GM23248 (cell line): ENCODE results near the gene BRD4. TPM values are rescaled to one million over a fixed set of nuclear protein-coding genes. Genes with fewer than 3 reads are reported as not detected.

ENCODE experiments used
- DNase-seq: peaks from one replicate; pipeline ENCODE4 v3.0.0-alpha.2; 2015
- H2AFZ ChIP-seq: fragments of 200-600 bp; sonication (generic); 2 replicates; pipeline ENCODE4 v1.6.1; 2016; ENCODE audit warnings: antibody characterized with exemption
- H3F3A ChIP-seq: fragments of 200-600 bp; sonication (generic); 2 replicates; pipeline ENCODE4 v1.6.1; 2016; ENCODE audit warnings: mild to moderate bottlenecking, antibody characterized with exemption, mixed run types; ENCODE audit not compliant: insufficient read depth
- H3K27ac ChIP-seq: fragments of 200-600 bp; sonication (generic); 2 replicates; pipeline ENCODE4 v1.5.1; 2016; ENCODE audit warnings: mild to moderate bottlenecking
- H3K27me3 ChIP-seq: fragments of 200-600 bp; sonication (generic); replicated peaks from 2 replicates; pipeline ENCODE4 v1.6.1; 2016; ENCODE audit warnings: mild to moderate bottlenecking; ENCODE audit not compliant: insufficient read depth
- H3K36me3 ChIP-seq: fragments of 200-600 bp; sonication (generic); 2 replicates; pipeline ENCODE4 v1.6.1; 2016; ENCODE audit warnings: low read depth, mild to moderate bottlenecking
- H3K4me1 ChIP-seq: fragments of 200-600 bp; sonication (generic); 2 replicates; pipeline ENCODE4 v1.6.1; 2016; ENCODE audit warnings: mild to moderate bottlenecking; ENCODE audit not compliant: insufficient read depth
- H3K4me2 ChIP-seq: fragments of 200-600 bp; sonication (generic); one replicate; pipeline ENCODE4 v1.6.1; 2016; ENCODE audit warnings: mild to moderate bottlenecking; ENCODE audit not compliant: unreplicated experiment
- H3K4me3 ChIP-seq: fragments of 200-600 bp; sonication (generic); 2 replicates; pipeline ENCODE4 v1.5.1; 2016; ENCODE audit warnings: mild to moderate bottlenecking
- H3K79me2 ChIP-seq: fragments of 200-600 bp; sonication (generic); 2 replicates; pipeline ENCODE4 v1.6.1; 2016; ENCODE audit warnings: mild to moderate bottlenecking; ENCODE audit not compliant: insufficient read depth
- H3K9ac ChIP-seq: fragments of 200-600 bp; sonication (generic); 2 replicates; pipeline ENCODE4 v1.6.1; 2016; ENCODE audit warnings: mild to moderate bottlenecking
- H3K9me2 ChIP-seq: fragments of 200-600 bp; sonication (generic); 2 replicates; pipeline ENCODE4 v1.6.1; 2016; ENCODE audit warnings: mixed run types, mild to moderate bottlenecking, moderate library complexity; ENCODE audit not compliant: insufficient read depth
- H3K9me3 ChIP-seq: fragments of 200-600 bp; sonication (generic); one replicate; pipeline ENCODE4 v1.6.1; 2017; ENCODE audit warnings: low read depth
- H4K20me1 ChIP-seq: fragments of 200-600 bp; sonication (generic); 2 replicates; pipeline ENCODE4 v1.6.0; 2016; ENCODE audit not compliant: insufficient read depth
- EZH2 ChIP-seq: fragments of 200-600 bp; sonication (generic); IDR thresholded peaks from 2 replicates; pipeline ENCODE4 v1.6.1; 2018; ENCODE audit warnings: antibody characterized with exemption, mild to moderate bottlenecking; ENCODE audit not compliant: insufficient read depth, poor library complexity, severe bottlenecking
- EZH2phosphoT487 ChIP-seq: fragments of 200-600 bp; sonication (generic); IDR thresholded peaks from 2 replicates; pipeline ENCODE4 v1.6.1; 2018; ENCODE audit warnings: antibody characterized with exemption, moderate library complexity, mild to moderate bottlenecking, low read depth; ENCODE audit not compliant: insufficient read depth
- WGBS, 2 experiments: methylation state at CpG; one replicate each; pipeline ENCODE4 v1.1.6; 2015 to 2017; ENCODE audit warnings: low lambda C conversion rate in 2 of 2, low coverage in 1 of 2; ENCODE audit errors: missing lambda C conversion rate in 2 of 2; 5-methylcytosine and 5-hydroxymethylcytosine counted together
- in situ Hi-C: fragments of 300-500 bp; cut with MboI; formaldehyde crosslinking; loops from 2 replicates; pipeline ENCODE4 v1.15.0; 2020
- polyA plus RNA-seq: library from polyadenylated mRNA; unstranded; fragments of >200 nt; fragmentation: Nextera tagmentation; extraction: Ambion mirVana; gene quantifications from 2 replicates; pipeline ENCODE4 v1.2.1, GENCODE V29; 2016
- total RNA-seq: library from RNA; depleted of rRNA; stranded (reverse); fragments of >200 nt; shearing (Covaris generic); gene quantifications from 2 replicates; pipeline ENCODE4 v1.2.3, GENCODE V29; 2014

BRD4 gene
- total and polyA plus RNA-seq, 2 experiments from 2014 or later, result 9.0 to 18.6 TPM

GRCh38 chr19:15373644-15374043, 41.3 kb upstream of the BRD4 start:
- H3F3A ChIP-seq, result peaks cover 17% of the 10 kb centered on the region

GRCh38 chr19:15372891-15373301, 40.6 kb upstream of the BRD4 start:
- Histone ChIP-seq H3K9me3 (no peaks in the 10 kb centered on the region), H3K36me3 (peaks cover 23% of the 10 kb centered on the region), H3K4me1 (peaks cover 10% of the 10 kb centered on the region), H4K20me1 (no peaks in the 10 kb centered on the region; the same call in 1 of the 2 replicates), H3K79me2 (peaks cover 82% of the 10 kb centered on the region), H3K27ac (no peak overlapping the region), H3K27me3 (no peaks in the 10 kb centered on the region), H3F3A (peaks cover 9% of the 10 kb centered on the region), H3K4me2 (no peak overlapping the region), H3K4me3 (no peak overlapping the region), H3K9ac (no peak overlapping the region), H3K9me2 (no peaks in the 10 kb centered on the region), H2AFZ (no peak overlapping the region)
- no peak for DNase-seq
- in situ Hi-C loops, result no loop called here
- WGBS, 2 experiments, result 88 to 93% methylated on average over 23 to 30 of the region's 30 CpGs
- TF ChIP-seq EZH2phosphoT487 (no peak), EZH2 (no peak)

More at GRCh38 chr19:15373644-15374043, 41.3 kb upstream of the BRD4 start:
- in situ Hi-C loops, result no loop called here
- peaks cover 23% of the 10 kb centered on the region for H3K36me3 ChIP-seq
- no peaks in the 10 kb centered on the region for H3K9me3 ChIP-seq
- peaks cover 10% of the 10 kb centered on the region for H3K4me1 ChIP-seq
- H3K9ac ChIP-seq, result no peak overlapping the region
- no peak overlapping the region for H2AFZ ChIP-seq
- H3K9me2 ChIP-seq, result no peaks in the 10 kb centered on the region
- 93% methylated on average over 14 to 22 of the region's 22 CpGs for WGBS, 2 experiments
- H4K20me1 ChIP-seq, result no peaks in the 10 kb centered on the region; the same call in 1 of the 2 replicates
- DNase-seq, result no peak
- H3K4me2 ChIP-seq, result no peak overlapping the region
- peaks cover 89% of the 10 kb centered on the region for H3K79me2 ChIP-seq
- H3K27ac ChIP-seq, result no peak overlapping the region
- TF ChIP-seq EZH2 (no peak), EZH2phosphoT487 (no peak)
- no peak overlapping the region for H3K4me3 ChIP-seq
- H3K27me3 ChIP-seq, result no peaks in the 10 kb centered on the region

- 92 to 96% methylated on average over 14 of the region's 14 CpGs for WGBS, 2 experiments
- TF ChIP-seq EZH2 (no peak), EZH2phosphoT487 (no peak)
- peaks cover 78% of the 10 kb centered on the region for H3K79me2 ChIP-seq
- no peaks in the 10 kb centered on the region; the same call in 1 of the 2 replicates for H4K20me1 ChIP-seq
- H3K4me2 ChIP-seq, result no peak overlapping the region
- peaks cover 10% of the 10 kb centered on the region for H3K4me1 ChIP-seq
- H3K9me3 ChIP-seq, result no peaks in the 10 kb centered on the region
- H3K27me3 ChIP-seq, result no peaks in the 10 kb centered on the region
- H3K9me2 ChIP-seq, result no peaks in the 10 kb centered on the region
- no peak overlapping the region for H2AFZ ChIP-seq
- H3K4me3 ChIP-seq, result no peak overlapping the region
- H3K27ac ChIP-seq, result no peak overlapping the region
- H3K9ac ChIP-seq, result no peak overlapping the region
- DNase-seq, result no peak
- H3F3A ChIP-seq, result 0 out of 2 replicates have a peak, but pooled peaks cover 6% of the 10 kb centered on the region
- in situ Hi-C loops, result no loop called here
- H3K36me3 ChIP-seq, result peaks cover 23% of the 10 kb centered on the region
Measured at GRCh38 chr19:15372470-15372869, 40.1 kb upstream of the BRD4 start.

GRCh38 chr19:15371786-15372380, 39.5 kb upstream of the BRD4 start:
- TF ChIP-seq EZH2 (no peak), EZH2phosphoT487 (no peak)
- in situ Hi-C loops, result no loop called here
- 92 to 93% methylated on average over 17 of the region's 17 CpGs for WGBS, 2 experiments
- Histone ChIP-seq H3K4me2 (no peak overlapping the region), H3K36me3 (peaks cover 23% of the 10 kb centered on the region), H4K20me1 (no peaks in the 10 kb centered on the region; the same call in 1 of the 2 replicates), H3K79me2 (peaks cover 72% of the 10 kb centered on the region), H3K27ac (no peak overlapping the region), H3K27me3 (no peaks in the 10 kb centered on the region), H3K9me2 (no peaks in the 10 kb centered on the region), H3K9me3 (no peaks in the 10 kb centered on the region), H3K9ac (no peak overlapping the region), H3F3A (0 out of 2 replicates have a peak, but pooled peaks cover under 1% of the 10 kb centered on the region), H3K4me1 (peaks cover 4% of the 10 kb centered on the region), H3K4me3 (no peak overlapping the region), H2AFZ (no peak overlapping the region)
- DNase-seq, result no peak
